NCI-H510A treated with DMSO at 0.1 percent for 48 hours (cell line): ENCODE results near the gene HYAL1.

Source experiments
- DNase-seq: peaks from one replicate; lab custom pipeline; 2025; lab: John Stamatoyannopoulos, UW

Gene HYAL1

GRCh38 chr3:50334339-50335075 lies 31.1 kb upstream of the HYAL1 start:
- no peak for DNase-seq

- DNase-seq, result no peak
Observed at GRCh38 chr3:50333744-50334328, 30.5 kb upstream of the HYAL1 start.

- no peak for DNase-seq
Observed at GRCh38 chr3:50331364-50331907, 28.1 kb upstream of the HYAL1 start.

- no peak for DNase-seq
Observed at GRCh38 chr3:50330330-50330729, 27.0 kb upstream of the HYAL1 start.

GRCh38 chr3:50327943-50328691 lies 24.7 kb upstream of the HYAL1 start, which contains the start of gene TUSC2:
TSS of gene TUSC2 (minus strand) at chr3:50328223. CDS start at chr3:50328099, 124 bp downstream.
- DNase-seq, result peak; percentile 82

GRCh38 chr3:50327129-50327528 lies 23.8 kb upstream of the HYAL1 start:
- DNase-seq, result no peak

- DNase-seq, result no peak
Observed at GRCh38 chr3:50326182-50326541, 22.8 kb upstream of the HYAL1 start.

GRCh38 chr3:50325497-50326181 lies 22.3 kb upstream of the HYAL1 start:
- DNase-seq, result no peak

GRCh38 chr3:50325113-50325480 lies 21.7 kb upstream of the HYAL1 start:
- DNase-seq, result no peak

- peak; percentile 49 for DNase-seq
Observed at GRCh38 chr3:50324351-50325112, 21.2 kb upstream of the HYAL1 start.

GRCh38 chr3:50323614-50324199 lies 20.3 kb upstream of the HYAL1 start:
- no peak for DNase-seq

- no peak for DNase-seq
Observed at GRCh38 chr3:50323092-50323600, 19.8 kb upstream of the HYAL1 start.

- peak; percentile 18 for DNase-seq
Observed at GRCh38 chr3:50322386-50323091, 19.2 kb upstream of the HYAL1 start, which contains the start of gene HYAL2. TSS of gene HYAL2 (minus strand) at chr3:50322745. CDS start at chr3:50320489, 2,256 bp downstream.

GRCh38 chr3:50322115-50322385 lies 18.7 kb upstream of the HYAL1 start:
- DNase-seq, result no peak

GRCh38 chr3:50321336-50322114 lies 18.2 kb upstream of the HYAL1 start:
- DNase-seq, result peak; percentile 59

- peak; percentile 26 for DNase-seq
Observed at GRCh38 chr3:50320853-50321335, 17.5 kb upstream of the HYAL1 start.

GRCh38 chr3:50319894-50320625 lies 16.7 kb upstream of the HYAL1 start:
- no peak for DNase-seq

- no peak for DNase-seq
Observed at GRCh38 chr3:50319181-50319893, 16.0 kb upstream of the HYAL1 start.
